Transverse colon (tissue), 4 donors: ENCODE measurements around the gene DRC7. TPM values are rescaled to one million over a fixed set of nuclear protein-coding genes. Genes with fewer than 3 reads are reported as not detected.
"Not testable (repeated sequence)": the region's sequence is repeated elsewhere in the genome, so short reads cannot be mapped to it uniquely, and the experiment has no call there.

ENCODE experiments used
- DNase-seq: peaks from one replicate; pipeline ENCODE4 v3.0.0-alpha.2; 2019
- H3K27ac ChIP-seq, 4 donors: fragments of 200-600 bp; sonication (generic); 2 replicates each; pipeline ENCODE4 v1.5.1; 2016 to 2018; ENCODE audit warnings: inconsistent platforms in 4 of 4
- H3K27me3 ChIP-seq: fragments of 200-600 bp; sonication (generic); 2 replicates; pipeline ENCODE4 v1.5.1; 2017; ENCODE audit warnings: inconsistent platforms
- H3K36me3 ChIP-seq, 4 donors: fragments of 200-600 bp; sonication (generic); 2 replicates each; pipeline ENCODE4 v1.5.1; 2017 to 2019; ENCODE audit warnings: inconsistent platforms in 4 of 4
- H3K4me1 ChIP-seq, 4 donors: fragments of 200-600 bp; sonication (generic); 2 replicates each; pipeline ENCODE4 v1.5.1; 2017 to 2020; ENCODE audit warnings: inconsistent platforms in 4 of 4
- H3K4me3 ChIP-seq, 4 donors: fragments of 200-600 bp; sonication (generic); 1 replicate in 1 of 4; 2 replicates in 3 of 4; pipeline versions ENCODE4 v1.5.1 to v1.6.1; 2017 to 2019; ENCODE audit warnings: inconsistent platforms in 4 of 4
- H3K9me3 ChIP-seq, 2 donors: fragments of 200-600 bp; sonication (generic); 2 replicates each; pipeline ENCODE4 v1.5.1; 2017 to 2019; ENCODE audit warnings: inconsistent platforms in 2 of 2
- CTCF ChIP-seq, 5 experiments: fragments of 200-600 bp in 3 of 5; fragments of 450-650 bp in 2 of 5; sonication (generic) in 3 of 5; IDR thresholded peaks; 1 replicate in 2 of 5; 2 replicates in 3 of 5; pipeline ENCODE4 v1.5.1; 2016 to 2017; ENCODE audit warnings: antibody characterized with exemption in 5 of 5, inconsistent platforms in 3 of 5, mild to moderate bottlenecking in 2 of 5, moderate library complexity in 1 of 5
- EP300 ChIP-seq: sonication (generic); formaldehyde crosslinking; IDR thresholded peaks from one replicate; pipeline ENCODE4 v1.6.1; 2017; ENCODE audit warnings: antibody characterized with exemption, low read depth
- POLR2A ChIP-seq: fragments of 450-650 bp; IDR thresholded peaks from one replicate; pipeline ENCODE4 v1.6.1; 2016; ENCODE audit warnings: antibody characterized with exemption, mild to moderate bottlenecking, moderate library complexity
- POLR2AphosphoS5 ChIP-seq, 3 donors: sonication (generic); formaldehyde crosslinking; IDR thresholded peaks; one replicate each; pipeline ENCODE4 v1.6.1; 2016; ENCODE audit warnings: antibody characterized with exemption in 3 of 3
- WGBS, 2 donors: methylation state at CpG; one replicate each; pipeline ENCODE4 v1.1.5; 2018; ENCODE audit warnings: low coverage in 1 of 2; 5-methylcytosine and 5-hydroxymethylcytosine counted together
- in situ Hi-C, 4 donors: fragments of 200-750 bp; cut with MboI; loops; one replicate each; pipeline versions ENCODE4 v1.15.0 to v1.15.1; 2017; ENCODE audit warnings: low sequenced_read_pairs in 3 of 4, low pct_ligation_motif_present in 1 of 4, low pct_unique_long_range_greater_than_20kb in 1 of 4
- intact Hi-C: fragments of 100-400 bp; cut with DNase I; formaldehyde crosslinking; loops from one replicate; pipeline ENCODE4 v1.15.1; 2023; ENCODE audit warnings: low total_unique reads
- total RNA-seq, 4 donors: library from RNA; depleted of rRNA; stranded (reverse); fragments of >200 nt; gene quantifications; one replicate each; pipeline ENCODE4 v1.1.0, GENCODE V29; 2016

DRC7 gene
- total RNA-seq, 4 donors from 2014 or later = not detected

- no peaks in the 10 kb centered on the region for H3K36me3 ChIP-seq
- intact Hi-C loops = no loop called here
- no peaks in the 10 kb centered on the region for H3K9me3 ChIP-seq
- no peaks in the 10 kb centered on the region for H3K27me3 ChIP-seq
- no peak for DNase-seq
- H3K4me1 ChIP-seq = no peaks in the 10 kb centered on the region
- 80 to 81% methylated on average over 1 to 12 of the region's 12 CpGs for WGBS, 2 donors
- in situ Hi-C loops = no loop called here
- no peak overlapping the region for H3K4me3 ChIP-seq
- no peak overlapping the region for H3K27ac ChIP-seq
- no peak for TF ChIP-seq POLR2A
- TF ChIP-seq POLR2AphosphoS5 (IDR thresholded peaks at IDR 0.05) = no peak
- no peak for TF ChIP-seq EP300
- no peak for TF ChIP-seq CTCF (IDR thresholded peaks at IDR 0.05)
Measured at GRCh38 chr16:57669476-57670162, 25.0 kb upstream of the DRC7 start.

- in situ Hi-C loops (no loop called here), intact Hi-C loops (no loop called here)
- no peaks in the 10 kb centered on the region for H3K27me3 ChIP-seq
- no peak overlapping the region for H3K4me3 ChIP-seq
- 50% methylated on average over 4 of the region's 4 CpGs; no CpG with 5 or more reads in 1 of the 2 donors for WGBS, 2 donors
- no peaks in the 10 kb centered on the region for H3K9me3 ChIP-seq
- H3K4me1 ChIP-seq = no peaks in the 10 kb centered on the region
- H3K36me3 ChIP-seq = no peaks in the 10 kb centered on the region
- no peak overlapping the region for H3K27ac ChIP-seq
- no peak for TF ChIP-seq POLR2A
- TF ChIP-seq POLR2AphosphoS5 (IDR thresholded peaks at IDR 0.05) = no peak
- TF ChIP-seq CTCF (IDR thresholded peaks at IDR 0.05) = no peak
- no peak for TF ChIP-seq EP300
- DNase-seq = no peak
Measured at GRCh38 chr16:57670196-57670595, 24.4 kb upstream of the DRC7 start.

- H3K9me3 ChIP-seq, H3K36me3 ChIP-seq, H3K4me1 ChIP-seq, H3K4me3 ChIP-seq, H3K27me3 ChIP-seq, in situ Hi-C loops, H3K27ac ChIP-seq, intact Hi-C loops, DNase-seq: not testable (repeated sequence)
- WGBS, 2 donors = 87 to 88% methylated on average over 3 to 7 of the region's 7 CpGs
Measured at GRCh38 chr16:57671451-57671850, 23.2 kb upstream of the DRC7 start.

- no peak for TF ChIP-seq CTCF (IDR thresholded peaks at IDR 0.05)
- TF ChIP-seq POLR2AphosphoS5 (IDR thresholded peaks at IDR 0.05) = no peak
- TF ChIP-seq EP300 = no peak
- TF ChIP-seq POLR2A = no peak
- Histone ChIP-seq H3K9me3 (no peaks in the 10 kb centered on the region), H3K4me1 (no peaks in the 10 kb centered on the region), H3K36me3 (no peaks in the 10 kb centered on the region), H3K27me3 (no peaks in the 10 kb centered on the region), H3K4me3 (no peak overlapping the region), H3K27ac (no peak overlapping the region)
- WGBS, 2 donors = 57 to 78% methylated on average over 1 to 3 of the region's 3 CpGs
- in situ Hi-C loops = no loop called here
- DNase-seq = no peak
- intact Hi-C loops = no loop called here
Measured at GRCh38 chr16:57672416-57672815, 22.2 kb upstream of the DRC7 start.

GRCh38 chr16:57672824-57673223 is 21.8 kb upstream of the DRC7 start:
- WGBS, 2 donors = 88% methylated on average over 2 of the region's 2 CpGs; no CpG with 5 or more reads in 1 of the 2 donors
- H3K27me3 ChIP-seq = no peaks in the 10 kb centered on the region
- H3K4me1 ChIP-seq = no peaks in the 10 kb centered on the region
- no peak for DNase-seq
- TF ChIP-seq POLR2AphosphoS5 (IDR thresholded peaks at IDR 0.05) (no peak), POLR2A (no peak), CTCF (IDR thresholded peaks at IDR 0.05) (no peak), EP300 (no peak)
- no peak overlapping the region for H3K4me3 ChIP-seq
- H3K36me3 ChIP-seq = no peaks in the 10 kb centered on the region
- intact Hi-C loops = no loop called here
- in situ Hi-C loops = no loop called here
- no peaks in the 10 kb centered on the region for H3K9me3 ChIP-seq
- H3K27ac ChIP-seq = no peak overlapping the region
